ENCODE measurements around the gene PLXDC2.

DNA sequence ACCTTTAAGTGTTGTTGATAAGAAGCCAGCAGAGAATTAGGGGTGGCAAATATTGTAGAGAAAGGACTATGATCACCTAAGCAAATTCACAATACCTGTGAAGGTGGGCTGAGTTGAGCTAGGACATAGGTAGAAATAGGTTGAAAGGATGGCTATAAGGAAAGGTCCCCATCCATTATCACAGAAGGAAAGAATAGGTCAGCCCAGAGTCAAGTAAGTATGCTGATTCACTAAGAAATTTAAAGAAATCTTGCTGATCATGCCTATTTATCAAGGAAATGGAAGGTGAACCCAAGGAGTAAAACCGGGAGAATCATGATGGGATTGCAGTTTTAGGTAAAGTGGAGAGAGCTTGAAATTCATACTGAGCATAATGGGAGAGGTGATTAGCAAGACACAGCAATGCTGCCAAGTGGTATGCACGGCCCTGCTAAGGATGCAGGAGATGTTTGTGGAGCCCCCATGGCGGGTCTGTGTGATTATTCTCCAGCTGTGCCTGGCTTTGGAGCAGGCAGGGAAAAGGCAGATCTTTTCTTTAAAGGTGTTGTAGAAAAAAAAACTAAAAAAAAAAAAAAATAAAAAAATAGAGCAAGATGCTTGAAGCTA, 399.4 kb downstream of the PLXDC2 start:
- TF ChIP-seq, protein P1, sequence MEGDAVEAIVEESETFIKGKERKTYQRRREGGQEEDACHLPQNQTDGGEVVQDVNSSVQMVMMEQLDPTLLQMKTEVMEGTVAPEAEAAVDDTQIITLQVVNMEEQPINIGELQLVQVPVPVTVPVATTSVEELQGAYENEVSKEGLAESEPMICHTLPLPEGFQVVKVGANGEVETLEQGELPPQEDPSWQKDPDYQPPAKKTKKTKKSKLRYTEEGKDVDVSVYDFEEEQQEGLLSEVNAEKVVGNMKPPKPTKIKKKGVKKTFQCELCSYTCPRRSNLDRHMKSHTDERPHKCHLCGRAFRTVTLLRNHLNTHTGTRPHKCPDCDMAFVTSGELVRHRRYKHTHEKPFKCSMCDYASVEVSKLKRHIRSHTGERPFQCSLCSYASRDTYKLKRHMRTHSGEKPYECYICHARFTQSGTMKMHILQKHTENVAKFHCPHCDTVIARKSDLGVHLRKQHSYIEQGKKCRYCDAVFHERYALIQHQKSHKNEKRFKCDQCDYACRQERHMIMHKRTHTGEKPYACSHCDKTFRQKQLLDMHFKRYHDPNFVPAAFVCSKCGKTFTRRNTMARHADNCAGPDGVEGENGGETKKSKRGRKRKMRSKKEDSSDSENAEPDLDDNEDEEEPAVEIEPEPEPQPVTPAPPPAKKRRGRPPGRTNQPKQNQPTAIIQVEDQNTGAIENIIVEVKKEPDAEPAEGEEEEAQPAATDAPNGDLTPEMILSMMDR (IDR thresholded peaks at IDR 0.05) = no peak
- TF ChIP-seq POLR2A (IDR thresholded peaks at IDR 0.05) = no peak

Data from vagina (tissue), 2 donors.